Suprapubic skin (tissue), 3 donors: ENCODE data around the gene TTLL5.

Experiments used
- EP300 ChIP-seq: sonication (generic); formaldehyde crosslinking; IDR thresholded peaks from one replicate; pipeline ENCODE4 v1.6.1; 2017; ENCODE audit warnings: antibody characterized with exemption
- POLR2A ChIP-seq, 2 donors: fragments of 450-650 bp; IDR thresholded peaks; one replicate each; pipeline ENCODE4 v1.6.1; 2017; ENCODE audit warnings: antibody characterized with exemption in 2 of 2, mild to moderate bottlenecking in 2 of 2, moderate library complexity in 2 of 2
- TF ChIP-seq, protein P1 (sequence below), 2 donors: fragments of 200-600 bp in 1 of 2; fragments of 450-650 bp in 1 of 2; sonication (generic) in 1 of 2; IDR thresholded peaks; one replicate each; pipeline ENCODE4 v1.5.1; 2016 to 2019; ENCODE audit warnings: antibody characterized with exemption in 2 of 2, mild to moderate bottlenecking in 1 of 2, moderate library complexity in 1 of 2

DNA sequence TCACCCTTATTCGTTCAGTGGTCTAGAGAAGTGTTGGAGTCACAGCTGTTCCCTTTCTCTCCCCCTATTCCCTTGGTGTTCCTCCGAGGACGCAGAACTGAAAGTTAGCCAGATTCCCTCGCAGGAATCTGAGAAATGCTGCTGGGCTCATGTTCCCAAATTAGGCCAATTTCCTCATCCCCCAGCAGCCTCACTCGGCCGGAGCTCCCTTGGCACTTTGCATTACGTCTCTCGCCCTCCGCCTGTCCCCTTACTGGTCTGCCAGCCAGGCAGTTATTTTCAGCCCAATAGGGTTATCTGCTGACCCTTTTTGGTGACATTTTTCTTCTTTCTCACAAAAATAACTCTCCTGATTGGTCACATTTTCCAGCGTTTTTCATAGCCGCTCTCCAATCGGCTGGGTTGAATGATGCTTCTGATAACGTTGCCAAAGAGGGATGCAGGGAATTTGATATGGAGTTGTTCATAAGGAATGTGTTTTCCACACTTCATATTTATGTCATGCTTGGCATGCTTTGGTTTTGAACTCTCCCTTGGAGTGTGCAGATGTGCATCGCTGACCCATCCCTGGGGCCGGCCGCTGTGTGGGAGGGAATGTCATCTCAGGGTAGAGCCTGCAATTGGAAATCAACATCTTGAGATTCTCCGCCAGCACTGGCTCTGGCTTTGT is 334.5 kb downstream of the TTLL5 start:
- TF ChIP-seq, protein P1, sequence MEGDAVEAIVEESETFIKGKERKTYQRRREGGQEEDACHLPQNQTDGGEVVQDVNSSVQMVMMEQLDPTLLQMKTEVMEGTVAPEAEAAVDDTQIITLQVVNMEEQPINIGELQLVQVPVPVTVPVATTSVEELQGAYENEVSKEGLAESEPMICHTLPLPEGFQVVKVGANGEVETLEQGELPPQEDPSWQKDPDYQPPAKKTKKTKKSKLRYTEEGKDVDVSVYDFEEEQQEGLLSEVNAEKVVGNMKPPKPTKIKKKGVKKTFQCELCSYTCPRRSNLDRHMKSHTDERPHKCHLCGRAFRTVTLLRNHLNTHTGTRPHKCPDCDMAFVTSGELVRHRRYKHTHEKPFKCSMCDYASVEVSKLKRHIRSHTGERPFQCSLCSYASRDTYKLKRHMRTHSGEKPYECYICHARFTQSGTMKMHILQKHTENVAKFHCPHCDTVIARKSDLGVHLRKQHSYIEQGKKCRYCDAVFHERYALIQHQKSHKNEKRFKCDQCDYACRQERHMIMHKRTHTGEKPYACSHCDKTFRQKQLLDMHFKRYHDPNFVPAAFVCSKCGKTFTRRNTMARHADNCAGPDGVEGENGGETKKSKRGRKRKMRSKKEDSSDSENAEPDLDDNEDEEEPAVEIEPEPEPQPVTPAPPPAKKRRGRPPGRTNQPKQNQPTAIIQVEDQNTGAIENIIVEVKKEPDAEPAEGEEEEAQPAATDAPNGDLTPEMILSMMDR (IDR thresholded peaks at IDR 0.05): no peak
- TF ChIP-seq POLR2A (IDR thresholded peaks at IDR 0.05) (no peak), EP300 (no peak)
